ENCODE measurements around the gene TSC22D1.
A peak's percentile ranks its signal among the peaks of the same experiment; 100 is the strongest.

The TSC22D1 gene

DNA sequence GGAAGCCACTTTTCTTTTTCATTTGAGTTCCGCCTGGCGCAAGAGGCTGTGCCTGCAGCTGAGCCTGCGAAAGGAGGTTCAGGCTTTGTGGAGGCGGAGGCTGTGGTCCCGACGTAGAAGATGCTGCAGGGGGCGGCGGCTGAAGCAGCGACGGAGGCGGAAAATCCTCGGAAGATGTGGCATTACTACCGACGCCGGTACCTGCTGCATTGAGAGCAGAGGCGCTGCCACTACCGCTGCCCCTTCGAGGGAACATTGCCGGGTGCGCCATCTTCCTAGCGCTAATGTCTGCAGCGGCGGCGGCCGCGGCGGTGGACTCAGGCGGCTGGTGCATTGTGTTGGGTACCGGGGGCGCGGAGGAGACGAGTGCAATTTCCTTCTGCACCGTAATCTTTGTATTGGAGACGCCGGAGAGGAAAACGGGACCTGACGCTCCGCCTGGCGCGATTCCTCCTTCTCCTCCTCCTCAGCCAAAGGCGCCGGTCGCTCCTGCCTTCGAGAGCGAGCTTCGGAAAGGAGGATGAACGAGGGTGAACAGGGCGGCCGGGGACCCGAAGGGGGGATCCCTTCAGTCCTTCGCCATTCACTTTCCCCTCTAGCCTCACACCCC, at the start of gene TSC22D1:
TSS of gene TSC22D1 (minus strand) at position 590 of the 610 bp plus-strand sequence. CDS start at position 334, 256 bp downstream.
- in situ Hi-C loops (cut with HindIII; ENCODE audit: low sequenced_read_pairs), result loop anchor here (10.0 kb wide), 1 partner anchor 139 kb away; no protein-coding TSS in a partner anchor
- no peak for DNase-seq (ENCODE audit: low read depth)
- H3K4me3 ChIP-seq (ENCODE audit: low read depth, low read length), result peak within 1 kb of the TSS; percentile 86
- TF ChIP-seq, protein P1, sequence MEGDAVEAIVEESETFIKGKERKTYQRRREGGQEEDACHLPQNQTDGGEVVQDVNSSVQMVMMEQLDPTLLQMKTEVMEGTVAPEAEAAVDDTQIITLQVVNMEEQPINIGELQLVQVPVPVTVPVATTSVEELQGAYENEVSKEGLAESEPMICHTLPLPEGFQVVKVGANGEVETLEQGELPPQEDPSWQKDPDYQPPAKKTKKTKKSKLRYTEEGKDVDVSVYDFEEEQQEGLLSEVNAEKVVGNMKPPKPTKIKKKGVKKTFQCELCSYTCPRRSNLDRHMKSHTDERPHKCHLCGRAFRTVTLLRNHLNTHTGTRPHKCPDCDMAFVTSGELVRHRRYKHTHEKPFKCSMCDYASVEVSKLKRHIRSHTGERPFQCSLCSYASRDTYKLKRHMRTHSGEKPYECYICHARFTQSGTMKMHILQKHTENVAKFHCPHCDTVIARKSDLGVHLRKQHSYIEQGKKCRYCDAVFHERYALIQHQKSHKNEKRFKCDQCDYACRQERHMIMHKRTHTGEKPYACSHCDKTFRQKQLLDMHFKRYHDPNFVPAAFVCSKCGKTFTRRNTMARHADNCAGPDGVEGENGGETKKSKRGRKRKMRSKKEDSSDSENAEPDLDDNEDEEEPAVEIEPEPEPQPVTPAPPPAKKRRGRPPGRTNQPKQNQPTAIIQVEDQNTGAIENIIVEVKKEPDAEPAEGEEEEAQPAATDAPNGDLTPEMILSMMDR (IDR thresholded peaks at IDR 0.05; ENCODE audit: low read depth, low read length, missing control alignments), result no peak

DNA sequence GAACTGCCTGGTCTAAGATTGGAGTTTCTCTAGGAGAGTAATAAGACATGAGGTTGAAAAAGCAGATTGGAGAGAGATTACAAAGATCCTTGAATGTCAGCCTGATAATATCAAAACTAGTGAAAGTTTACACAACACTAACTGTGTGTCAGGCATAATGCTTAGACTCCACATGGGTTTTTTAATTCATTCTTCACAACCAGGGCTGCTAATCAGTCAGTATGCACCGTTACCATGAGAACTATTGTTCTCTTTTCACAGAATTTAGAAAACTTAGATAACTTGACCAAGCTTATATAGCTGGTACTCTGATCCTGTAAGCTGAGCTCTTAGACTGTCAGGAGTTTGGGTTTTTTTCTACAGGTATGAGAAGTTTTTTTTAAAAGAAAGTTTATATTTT, 46.6 kb upstream of the TSC22D1 start:
- no peak for DNase-seq (ENCODE audit: low read depth)
- TF ChIP-seq, protein P1 (IDR thresholded peaks at IDR 0.05; ENCODE audit: low read depth, low read length, missing control alignments), result no peak
- no peak overlapping the region for H3K4me3 ChIP-seq (ENCODE audit: low read depth, low read length)
- in situ Hi-C loops (cut with HindIII; ENCODE audit: low sequenced_read_pairs), result no loop called here

DNA sequence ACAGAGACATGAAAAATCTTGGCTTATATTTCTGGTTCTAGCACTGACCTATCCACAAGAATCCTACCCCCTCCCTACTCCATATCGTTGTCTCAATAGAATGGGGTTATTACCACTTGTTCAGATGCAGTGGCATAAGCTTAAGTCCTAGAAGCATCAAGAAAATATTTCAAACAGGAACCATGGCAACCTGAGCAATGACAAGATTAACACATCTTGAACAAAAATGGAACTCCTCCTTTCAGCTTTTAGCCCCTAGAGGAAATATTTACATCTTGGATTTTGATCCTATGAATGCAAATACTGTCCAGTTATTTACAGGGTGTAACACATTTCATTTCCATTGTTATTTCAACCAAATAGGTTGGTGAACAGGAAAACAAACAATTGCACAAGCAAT, 46.1 kb upstream of the TSC22D1 start:
- TF ChIP-seq, protein P1 (IDR thresholded peaks at IDR 0.05; ENCODE audit: low read depth, low read length, missing control alignments), result no peak
- H3K4me3 ChIP-seq (ENCODE audit: low read depth, low read length), result no peak overlapping the region
- in situ Hi-C loops (cut with HindIII; ENCODE audit: low sequenced_read_pairs), result no loop called here

GRCh38 chr13:44620057-44620456, 43.9 kb upstream of the TSC22D1 start:
- in situ Hi-C loops (cut with HindIII; ENCODE audit: low sequenced_read_pairs), result no loop called here
- TF ChIP-seq, protein P1 (IDR thresholded peaks at IDR 0.05; ENCODE audit: low read depth, low read length, missing control alignments), result no peak
- no peak for DNase-seq (ENCODE audit: low read depth)
- no peak overlapping the region for H3K4me3 ChIP-seq (ENCODE audit: low read depth, low read length)

More for the DNA sequence above, 46.1 kb upstream of the TSC22D1 start:
- DNase-seq (ENCODE audit: low read depth), result no peak

- in situ Hi-C loops (cut with HindIII; ENCODE audit: low sequenced_read_pairs), result no loop called here
- H3K4me3 ChIP-seq (ENCODE audit: low read depth, low read length), result no peak overlapping the region
- DNase-seq (ENCODE audit: low read depth), result no peak
- TF ChIP-seq, protein P1 (IDR thresholded peaks at IDR 0.05; ENCODE audit: low read depth, low read length, missing control alignments), result no peak
These were observed 43.5 kb upstream of the TSC22D1 start for GRCh38 chr13:44619651-44620050.

- TF ChIP-seq, protein P1 (IDR thresholded peaks at IDR 0.05; ENCODE audit: low read depth, low read length, missing control alignments), result no peak
- in situ Hi-C loops (cut with HindIII; ENCODE audit: low sequenced_read_pairs), result no loop called here
- peak; percentile 80 for DNase-seq (ENCODE audit: low read depth)
- H3K4me3 ChIP-seq (ENCODE audit: low read depth, low read length), result no peak overlapping the region
These were observed 42.2 kb upstream of the TSC22D1 start for GRCh38 chr13:44618326-44618725.

All from astrocyte of the cerebellum (primary cell).